Bronchial epithelial cell (primary cell): Measurements from ENCODE around the gene TTC31. TPM values are rescaled to one million over a fixed set of nuclear protein-coding genes. Genes with fewer than 3 reads are reported as not detected.
A peak's percentile ranks its signal among the peaks of the same experiment; 100 is the strongest.
"Not testable (repeated sequence)": the region's sequence is repeated elsewhere in the genome, so short reads cannot be mapped to it uniquely, and the experiment has no call there.

Source experiments
- DNase-seq: peaks from one replicate; pipeline ENCODE4 v3.0.0-alpha.2; 2010; ENCODE audit warnings: low read depth
- FAIRE-seq: peaks from 2 replicates; lab custom pipeline; 2011; peaks lifted over from hg19 to GRCh38; lab: Jason Lieb, UNC
- H3K27me3 ChIP-seq: 2 replicates; pipeline ENCODE4 v1.5.1; 2011; ENCODE audit warnings: low read length; ENCODE audit not compliant: control insufficient read depth, insufficient read depth
- H3K36me3 ChIP-seq: 2 replicates; pipeline ENCODE4 v1.5.1; 2011; ENCODE audit warnings: low read length; ENCODE audit not compliant: control insufficient read depth, insufficient read depth
- H3K4me3 ChIP-seq: 2 replicates; pipeline ENCODE4 v1.5.1; 2011; ENCODE audit warnings: mild to moderate bottlenecking, low read depth, low read length, control low read depth
- total RNA-seq: library from RNA; depleted of rRNA; stranded (reverse); fragments of >200 nt; gene quantifications from 2 replicates; pipeline ENCODE4 v1.2.1, GENCODE V29; 2014
- TF ChIP-seq, protein P1 (sequence below): IDR thresholded peaks from 2 replicates; pipeline ENCODE4 v1.5.1; 2011; ENCODE audit warnings: mild to moderate bottlenecking, moderate library complexity, low read length, control low read depth, inconsistent platforms; ENCODE audit not compliant: insufficient read depth, severe bottlenecking

The TTC31 gene
- total RNA-seq, 1 donor from 2014 or later: 5.8 TPM

- Histone ChIP-seq H3K36me3 (peaks cover 2% of the 10 kb centered on the region), H3K4me3 (peak overlapping the region; percentile 64), H3K27me3 (no peaks in the 10 kb centered on the region)
- FAIRE-seq: no peak
- no peak for DNase-seq
- TF ChIP-seq, protein P1, sequence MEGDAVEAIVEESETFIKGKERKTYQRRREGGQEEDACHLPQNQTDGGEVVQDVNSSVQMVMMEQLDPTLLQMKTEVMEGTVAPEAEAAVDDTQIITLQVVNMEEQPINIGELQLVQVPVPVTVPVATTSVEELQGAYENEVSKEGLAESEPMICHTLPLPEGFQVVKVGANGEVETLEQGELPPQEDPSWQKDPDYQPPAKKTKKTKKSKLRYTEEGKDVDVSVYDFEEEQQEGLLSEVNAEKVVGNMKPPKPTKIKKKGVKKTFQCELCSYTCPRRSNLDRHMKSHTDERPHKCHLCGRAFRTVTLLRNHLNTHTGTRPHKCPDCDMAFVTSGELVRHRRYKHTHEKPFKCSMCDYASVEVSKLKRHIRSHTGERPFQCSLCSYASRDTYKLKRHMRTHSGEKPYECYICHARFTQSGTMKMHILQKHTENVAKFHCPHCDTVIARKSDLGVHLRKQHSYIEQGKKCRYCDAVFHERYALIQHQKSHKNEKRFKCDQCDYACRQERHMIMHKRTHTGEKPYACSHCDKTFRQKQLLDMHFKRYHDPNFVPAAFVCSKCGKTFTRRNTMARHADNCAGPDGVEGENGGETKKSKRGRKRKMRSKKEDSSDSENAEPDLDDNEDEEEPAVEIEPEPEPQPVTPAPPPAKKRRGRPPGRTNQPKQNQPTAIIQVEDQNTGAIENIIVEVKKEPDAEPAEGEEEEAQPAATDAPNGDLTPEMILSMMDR: no peak
Measured at GRCh38 chr2:74439803-74440377, 43.0 kb upstream of the TTC31 start.

- TF ChIP-seq, protein P1: peak; percentile 31
- FAIRE-seq (no peak), DNase-seq (peak; percentile 55)
- H3K27me3 ChIP-seq: no peaks in the 10 kb centered on the region
- peak overlapping the region; percentile 64 for H3K4me3 ChIP-seq
- H3K36me3 ChIP-seq: peaks cover 2% of the 10 kb centered on the region
Measured at GRCh38 chr2:74440378-74441169, 42.3 kb upstream of the TTC31 start.

GRCh38 chr2:74441170-74441689 lies 41.7 kb upstream of the TTC31 start:
- FAIRE-seq (no peak), DNase-seq (no peak)
- peak overlapping the region; percentile 64 for H3K4me3 ChIP-seq
- TF ChIP-seq, protein P1: no peak
- H3K27me3 ChIP-seq: no peaks in the 10 kb centered on the region
- peaks cover under 1% of the 10 kb centered on the region for H3K36me3 ChIP-seq

GRCh38 chr2:74441690-74442482 lies 41.0 kb upstream of the TTC31 start, which contains the start of gene RTKN:
TSS of gene RTKN (minus strand) at chr2:74441937. CDS start at chr2:74441816, 121 bp downstream.
- FAIRE-seq (no peak), DNase-seq (peak; percentile 64)
- Histone ChIP-seq H3K36me3 (no peaks in the 10 kb centered on the region), H3K27me3 (no peaks in the 10 kb centered on the region), H3K4me3 (peak within 1 kb of the TSS; percentile 64)
- TF ChIP-seq, protein P1: peak; percentile 16

DNA sequence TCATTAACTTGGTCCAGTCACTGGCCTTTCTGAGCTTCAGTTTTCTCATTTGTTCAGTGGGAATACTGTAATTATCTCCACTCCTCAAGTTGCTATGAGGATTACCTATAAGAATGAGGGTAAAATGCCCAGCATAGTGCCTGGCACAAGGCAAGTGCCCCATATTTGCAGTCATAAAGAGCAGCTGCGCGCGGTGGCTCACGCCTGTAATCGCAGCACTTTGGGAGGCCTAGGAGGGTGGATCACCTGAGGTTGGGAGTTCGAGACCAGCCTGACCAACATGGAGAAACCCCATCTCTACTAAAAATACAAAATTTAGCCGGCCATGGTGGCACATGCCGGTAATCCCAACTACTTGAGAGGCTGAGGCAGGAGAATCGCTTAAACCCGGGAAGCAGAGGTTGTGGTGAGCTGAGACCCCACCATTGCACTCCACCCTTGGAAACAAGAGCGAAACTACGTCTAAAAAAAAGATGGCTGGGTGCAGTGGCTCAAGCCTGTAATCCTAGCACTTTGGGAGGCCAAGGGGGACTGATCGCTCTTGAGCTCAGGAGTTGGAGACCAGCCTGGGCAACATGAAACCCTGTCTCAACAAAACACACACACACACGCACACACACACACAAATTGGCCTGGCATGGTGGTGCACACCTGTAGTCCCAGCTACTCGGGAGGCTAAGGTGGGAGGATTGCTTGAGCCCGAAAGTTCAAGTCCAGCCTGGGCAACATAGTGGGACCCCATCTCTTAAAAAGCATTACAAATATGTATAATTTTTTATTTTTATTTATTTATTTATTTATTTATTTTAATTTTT lies 40.2 kb upstream of the TTC31 start:
- peak overlapping the region; percentile 64 for H3K4me3 ChIP-seq
- DNase-seq, FAIRE-seq: not testable (repeated sequence)

More for the DNA sequence above, 40.2 kb upstream of the TTC31 start:
- H3K27me3 ChIP-seq, H3K36me3 ChIP-seq: not testable (repeated sequence)
